NCI-H2196 treated with DMSO at 0.1 percent for 48 hours (cell line): ENCODE measurements around the gene CD63.
"Not testable (repeated sequence)": the region's sequence is repeated elsewhere in the genome, so short reads cannot be mapped to it uniquely, and the experiment has no call there.

Experiments
- DNase-seq: peaks from one replicate; lab custom pipeline; 2025; ENCODE audit not compliant: unreplicated experiment; lab: John Stamatoyannopoulos, UW

Gene CD63, protein sequence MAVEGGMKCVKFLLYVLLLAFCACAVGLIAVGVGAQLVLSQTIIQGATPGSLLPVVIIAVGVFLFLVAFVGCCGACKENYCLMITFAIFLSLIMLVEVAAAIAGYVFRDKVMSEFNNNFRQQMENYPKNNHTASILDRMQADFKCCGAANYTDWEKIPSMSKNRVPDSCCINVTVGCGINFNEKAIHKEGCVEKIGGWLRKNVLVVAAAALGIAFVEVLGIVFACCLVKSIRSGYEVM

DNA sequence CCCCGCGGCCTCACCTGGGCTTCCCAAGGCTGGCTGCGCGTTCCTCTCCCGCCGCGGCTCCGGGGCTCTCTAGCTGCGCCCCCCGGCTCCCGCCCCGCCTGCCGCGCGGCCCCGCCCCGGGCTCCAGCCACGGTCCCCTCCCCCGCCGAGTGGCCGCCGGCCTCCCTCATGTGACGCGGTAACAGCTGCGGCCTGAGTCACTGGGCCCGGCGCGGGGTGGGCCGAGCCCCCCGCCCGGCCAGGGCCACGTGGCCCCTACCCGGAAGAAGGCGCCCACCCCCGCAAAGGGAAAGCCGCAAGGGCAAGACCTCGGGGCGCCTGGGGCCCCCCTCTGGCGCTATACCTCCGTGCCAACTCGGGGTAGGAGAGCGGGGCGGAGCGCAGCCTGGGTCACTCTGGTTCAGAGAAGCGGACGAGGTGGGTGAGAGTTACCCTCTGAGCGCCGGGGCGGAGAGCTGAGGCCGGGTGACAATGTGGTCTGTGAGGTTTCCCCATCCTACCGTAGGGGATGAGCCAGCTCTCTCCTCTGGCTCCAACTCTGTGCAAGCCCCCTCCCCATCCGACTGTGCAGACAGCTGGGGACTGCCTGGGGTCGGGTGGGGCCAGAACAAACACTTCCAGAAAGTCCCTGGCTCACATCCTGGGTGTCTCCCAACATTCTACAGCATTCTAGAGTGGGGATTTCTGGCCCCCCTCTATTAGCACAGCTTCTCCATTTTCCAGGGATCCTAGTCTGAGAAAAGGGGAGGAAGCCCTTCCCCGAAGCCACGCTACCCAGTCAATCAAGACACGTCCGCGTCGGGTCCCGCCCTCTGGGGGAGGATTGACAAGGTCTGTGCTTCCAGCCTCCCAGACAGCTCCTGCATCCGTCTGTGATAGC is at the start of gene CD63:
CD63 (minus strand) TSS at position 71 of the 880 bp plus-strand sequence. CDS start 668 bp downstream, outside the sequence.
- DNase-seq, result peak; percentile 69

DNA sequence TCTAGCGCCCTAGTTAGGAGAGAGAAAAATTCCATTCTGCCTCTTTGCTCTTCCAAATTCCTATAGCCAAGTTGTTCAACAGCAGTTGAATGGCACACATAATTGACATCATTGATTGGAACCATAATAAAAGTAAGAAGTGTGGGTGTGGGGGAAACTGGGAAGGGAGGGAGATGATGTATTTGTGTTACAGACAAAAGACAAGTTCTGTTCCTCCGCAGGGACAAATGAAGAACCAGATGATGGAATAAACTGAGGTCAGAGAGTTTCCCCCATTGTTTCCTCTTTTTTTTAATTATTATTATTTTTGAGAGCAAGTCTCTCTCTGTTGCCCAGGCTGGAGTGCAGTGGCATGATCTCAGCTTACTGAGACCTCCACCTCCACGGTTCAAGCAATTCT is 49.0 kb upstream of the CD63 start:
- no peak for DNase-seq

DNA sequence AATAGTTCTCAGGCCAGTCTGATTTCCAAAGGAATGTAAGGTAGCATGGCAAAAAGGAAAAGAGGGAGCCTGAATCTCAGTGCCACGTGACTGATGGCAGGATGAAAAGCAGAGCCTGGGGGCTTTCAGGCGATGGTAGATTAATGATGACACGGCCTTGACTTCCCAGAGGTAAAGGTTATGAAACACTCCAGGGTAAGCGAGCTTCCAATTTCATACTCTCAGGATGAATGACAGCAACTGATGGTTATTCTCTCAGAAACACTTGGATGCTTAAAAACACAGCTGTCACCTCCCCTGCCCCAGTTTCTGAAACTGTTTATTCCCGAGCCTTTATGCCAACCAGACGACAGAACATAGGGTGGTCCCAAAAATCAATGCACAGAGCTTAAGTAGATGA is 42.9 kb upstream of the CD63 start:
- no peak for DNase-seq

DNA sequence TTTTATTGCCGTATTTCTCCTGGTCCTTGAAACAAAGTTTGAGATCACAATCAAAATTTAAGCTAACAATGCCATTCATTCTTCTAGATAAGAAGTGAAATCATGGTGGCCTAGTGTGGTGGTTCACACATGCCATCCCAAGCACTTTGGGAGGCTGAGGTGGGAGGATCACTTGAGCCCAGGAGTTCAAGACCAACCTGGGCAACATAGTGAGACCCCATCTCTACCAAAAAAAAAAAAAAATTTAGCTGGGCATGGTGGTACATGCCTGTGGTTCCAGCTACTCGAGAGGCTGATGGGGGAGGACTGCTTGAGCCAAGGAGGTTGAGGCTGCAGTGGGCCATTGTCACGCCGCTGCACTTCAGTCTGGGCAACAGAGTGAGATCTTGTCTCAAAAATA is 38.3 kb upstream of the CD63 start:
- DNase-seq, result no peak

DNA sequence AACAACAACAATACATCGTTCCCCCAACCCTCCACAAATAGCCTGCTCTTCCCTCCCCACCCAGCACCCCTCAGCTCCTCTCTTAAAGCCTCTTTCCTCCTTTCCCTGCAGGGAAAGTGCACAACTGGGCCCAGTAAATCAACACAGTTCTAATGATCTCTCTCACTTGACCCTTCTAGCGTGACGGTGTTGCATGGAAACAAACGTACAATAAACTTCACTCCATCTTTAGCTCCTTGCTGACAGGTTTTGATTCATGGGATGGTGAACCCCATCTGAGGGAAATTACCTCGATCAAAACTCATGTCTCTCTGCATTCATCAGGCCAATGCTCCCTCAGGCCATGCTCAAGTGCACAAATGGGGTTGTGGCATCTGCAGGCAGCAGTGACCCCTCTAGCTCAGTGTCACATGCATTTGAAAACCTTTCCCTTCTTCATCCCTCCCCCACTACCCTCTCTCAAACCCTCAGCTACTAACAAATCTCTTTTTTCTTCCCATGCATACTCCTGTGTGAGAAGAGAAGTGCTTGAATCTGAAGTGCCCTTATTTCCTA is 37.0 kb upstream of the CD63 start:
- no peak for DNase-seq

DNA sequence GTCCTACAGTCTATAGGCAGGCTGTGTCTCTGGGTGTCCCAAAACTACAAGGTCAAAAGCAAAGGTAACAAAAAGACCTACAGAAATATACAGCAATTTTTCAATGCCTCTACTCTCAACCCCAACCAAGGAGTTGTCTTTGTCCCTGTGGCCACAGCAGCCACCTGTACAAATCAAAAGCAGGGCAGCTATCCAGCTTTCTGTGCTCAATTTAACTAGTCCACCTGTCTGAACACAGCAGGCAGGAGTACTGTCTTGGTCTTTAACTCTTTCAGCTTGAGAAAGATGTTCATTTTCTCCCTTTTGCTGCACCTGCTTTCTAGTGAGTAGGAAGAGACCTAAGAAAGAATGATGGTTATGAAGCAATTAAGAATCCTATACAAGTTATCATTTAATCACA is 33.8 kb upstream of the CD63 start:
- no peak for DNase-seq

DNA sequence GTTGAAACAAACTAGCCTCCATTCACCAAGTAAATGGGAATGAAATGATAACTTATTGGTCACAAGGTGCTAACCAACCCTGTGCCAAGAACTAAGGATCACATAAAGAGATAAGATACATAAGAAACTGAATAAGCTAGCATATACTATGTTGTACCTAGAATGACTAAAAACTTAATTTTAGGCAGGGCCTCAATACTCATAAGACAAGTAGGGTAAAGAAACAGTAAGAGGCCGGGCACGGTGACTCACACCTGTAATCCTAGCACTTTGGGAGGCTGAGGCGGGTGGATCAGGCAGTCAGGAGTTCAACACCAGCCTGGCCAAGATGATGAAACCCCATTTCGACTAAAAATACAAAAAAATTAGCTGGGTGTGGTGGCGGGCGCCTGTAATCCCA is 31.9 kb upstream of the CD63 start:
- no peak for DNase-seq

DNA sequence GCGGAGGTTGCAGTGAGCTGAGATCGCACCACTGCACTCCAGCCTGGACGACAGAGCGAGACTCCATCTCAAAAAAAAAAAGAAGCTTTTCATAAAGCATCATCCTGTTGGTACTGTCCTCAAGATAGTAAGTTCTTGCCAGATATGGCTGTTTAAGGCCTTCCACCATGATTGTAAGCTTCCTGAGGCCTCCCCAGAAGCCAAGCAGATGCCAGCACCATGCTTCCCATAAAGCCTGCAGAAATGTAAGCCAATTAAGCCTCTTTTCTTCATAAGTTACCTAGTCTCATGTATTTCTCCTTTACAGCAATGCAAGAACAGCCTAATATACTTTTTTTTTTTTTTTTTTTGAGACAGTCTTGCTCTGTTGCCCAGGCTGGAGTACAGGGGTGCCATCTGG is 29.8 kb upstream of the CD63 start:
- DNase-seq, result not testable (repeated sequence)

DNA sequence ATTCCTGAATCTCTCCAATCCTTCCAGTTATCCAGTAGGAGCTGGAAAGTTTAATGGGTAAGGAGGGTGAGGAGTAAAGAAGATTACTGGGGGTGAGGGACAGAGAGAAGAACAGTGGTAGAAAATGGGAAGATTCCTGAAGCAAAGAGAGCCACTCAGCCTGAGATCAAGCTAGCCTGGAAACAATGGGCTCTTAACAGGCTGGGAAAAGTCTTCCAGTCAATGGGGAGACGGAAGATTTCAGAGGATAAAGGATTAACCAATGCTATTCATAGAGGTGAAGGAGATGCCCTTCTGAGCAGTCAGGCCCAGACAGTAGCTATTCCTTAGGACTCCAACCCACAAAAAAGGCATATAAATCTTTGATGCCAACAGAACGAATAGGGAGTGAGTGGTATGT is 28.9 kb upstream of the CD63 start:
- DNase-seq, result no peak

DNA sequence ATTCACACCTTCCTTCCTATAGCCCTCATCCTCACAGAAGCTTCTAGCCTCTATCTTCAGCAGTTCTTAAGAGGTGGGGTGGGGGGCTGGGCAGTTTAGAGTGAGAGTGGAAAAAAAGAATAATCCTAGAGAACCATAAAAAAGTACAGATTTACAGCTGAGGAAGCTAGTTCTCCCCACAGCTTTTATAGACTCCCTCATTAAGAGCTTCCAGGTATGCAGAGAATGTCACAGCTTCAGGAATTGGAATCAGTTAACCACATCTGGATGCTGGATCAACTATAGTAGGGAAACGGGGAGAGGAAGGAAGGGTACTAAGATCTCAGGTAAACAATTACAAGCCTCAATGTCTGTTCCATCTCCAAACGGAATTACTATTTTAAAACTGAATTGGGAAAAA is 26.4 kb upstream of the CD63 start:
- DNase-seq, result no peak

DNA sequence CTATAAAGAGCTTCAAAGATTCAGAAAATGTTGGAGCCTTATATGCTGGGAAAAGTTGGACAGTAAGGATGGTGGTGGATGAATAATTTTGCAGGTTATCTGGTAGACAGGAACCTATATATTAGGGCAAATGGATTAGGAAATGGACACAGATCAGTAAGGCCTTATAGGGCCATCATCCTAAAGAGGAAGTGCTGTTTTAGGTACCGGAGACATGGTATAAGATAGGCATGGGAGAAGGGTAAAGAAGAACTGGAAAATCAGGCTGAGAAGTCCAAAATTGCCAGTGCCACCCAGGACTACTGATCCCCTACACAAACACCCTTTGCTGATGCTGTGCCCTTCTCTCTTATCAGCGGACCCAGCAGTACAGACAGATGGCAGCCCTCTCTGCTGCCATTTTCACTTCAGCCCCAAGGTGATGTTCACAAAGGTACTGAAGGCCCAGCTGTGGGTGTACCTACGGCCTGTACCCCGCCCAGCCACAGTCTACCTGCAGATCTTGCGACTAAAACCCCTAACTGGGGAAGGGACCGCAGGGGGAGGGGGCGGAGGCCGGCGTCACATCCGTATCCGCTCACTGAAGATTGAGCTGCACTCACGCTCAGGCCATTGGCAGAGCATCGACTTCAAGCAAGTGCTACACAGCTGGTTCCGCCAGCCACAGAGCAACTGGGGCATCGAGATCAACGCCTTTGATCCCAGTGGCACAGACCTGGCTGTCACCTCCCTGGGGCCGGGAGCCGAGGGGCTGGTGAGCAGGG is 19.6 kb upstream of the CD63 start:
- DNase-seq, result no peak

DNA sequence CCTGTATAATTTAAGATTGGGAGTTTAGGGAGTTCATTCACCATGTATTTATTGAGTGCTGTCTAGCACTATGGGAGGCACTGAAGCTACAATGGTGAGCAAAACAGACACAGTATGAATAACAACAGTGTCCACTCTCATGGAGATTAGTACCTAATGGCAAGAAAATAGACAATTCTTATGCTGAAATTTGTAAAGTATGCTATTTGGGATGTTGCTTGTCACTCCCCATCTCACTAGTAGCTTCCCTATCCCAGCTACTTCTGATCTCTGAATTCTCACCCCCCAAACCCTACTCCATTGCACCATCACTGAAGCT is 18.1 kb upstream of the CD63 start:
- DNase-seq, result no peak

DNA sequence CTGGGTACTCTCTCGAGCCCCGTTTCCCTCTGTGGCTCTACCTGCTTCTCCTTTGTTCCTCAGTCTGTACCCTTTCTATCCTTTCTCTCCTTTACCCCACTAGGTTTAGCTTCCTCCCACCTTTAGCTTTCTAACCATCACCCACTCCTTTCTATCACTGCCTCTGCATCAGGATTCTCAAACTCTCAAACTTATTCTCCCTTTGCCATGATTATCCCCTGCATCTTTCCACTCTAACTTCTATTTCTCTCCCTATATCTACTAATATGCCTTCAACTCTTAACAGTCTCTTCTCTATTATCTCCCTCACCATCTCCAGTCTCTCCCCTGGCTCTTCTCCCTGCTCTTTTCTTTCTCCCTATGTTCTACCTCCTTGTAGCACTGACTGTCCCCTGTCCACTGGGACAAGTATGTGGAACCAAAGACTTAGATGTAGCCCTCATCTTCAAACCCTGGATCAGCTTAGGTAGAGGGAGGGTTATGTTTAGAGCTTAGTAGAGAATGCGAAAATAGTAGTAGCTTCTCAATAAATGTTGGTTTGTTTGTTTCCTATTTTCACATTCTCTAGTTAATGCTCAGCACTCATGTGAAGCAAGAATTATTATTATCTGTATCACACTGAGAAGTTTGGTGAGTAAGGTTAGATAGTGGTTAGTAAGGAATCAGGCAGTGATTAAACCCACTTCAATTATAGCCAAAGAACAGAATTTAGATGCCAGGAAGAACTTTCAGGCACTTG is 17.5 kb upstream of the CD63 start:
- DNase-seq, result no peak

DNA sequence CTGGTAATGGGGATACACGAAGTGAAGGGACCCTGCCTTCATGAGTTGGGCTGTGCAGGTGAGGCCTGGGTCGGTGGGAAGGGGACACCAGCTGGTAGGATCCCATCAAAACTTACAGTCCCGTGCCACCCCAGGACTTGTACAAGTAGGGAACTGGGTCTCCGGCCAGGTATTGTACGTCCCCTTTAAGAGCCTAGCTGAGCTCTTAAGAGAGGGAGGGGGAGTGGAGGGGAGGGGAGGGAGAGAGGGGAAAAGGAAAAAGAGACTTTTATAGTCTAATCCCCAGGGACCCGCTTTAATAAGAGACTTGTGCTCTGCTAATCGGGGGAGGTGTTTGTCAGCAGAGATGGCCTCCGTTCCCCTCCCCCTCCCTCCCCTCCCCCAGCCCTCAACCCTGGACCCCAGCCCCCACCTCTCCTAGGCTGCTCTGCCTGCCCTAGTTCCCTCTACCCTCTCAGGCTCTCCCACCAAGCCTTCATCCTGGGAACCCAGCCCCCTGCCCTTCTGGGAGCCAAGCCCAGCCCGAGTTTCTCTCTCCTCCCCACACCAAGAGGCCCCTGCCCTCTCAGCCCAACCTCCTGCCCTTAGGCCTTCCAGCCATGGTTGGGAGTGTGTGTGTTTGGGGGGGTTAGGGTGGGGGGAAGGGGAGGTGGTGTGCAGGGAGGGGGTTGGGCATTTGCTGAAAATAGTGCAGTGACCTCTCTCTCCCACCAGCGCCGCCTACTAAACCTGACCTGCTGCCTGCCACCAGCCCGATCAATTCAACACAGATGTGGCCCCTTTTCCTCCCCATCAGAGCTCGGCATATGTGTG is 16.8 kb upstream of the CD63 start:
- no peak for DNase-seq

DNA sequence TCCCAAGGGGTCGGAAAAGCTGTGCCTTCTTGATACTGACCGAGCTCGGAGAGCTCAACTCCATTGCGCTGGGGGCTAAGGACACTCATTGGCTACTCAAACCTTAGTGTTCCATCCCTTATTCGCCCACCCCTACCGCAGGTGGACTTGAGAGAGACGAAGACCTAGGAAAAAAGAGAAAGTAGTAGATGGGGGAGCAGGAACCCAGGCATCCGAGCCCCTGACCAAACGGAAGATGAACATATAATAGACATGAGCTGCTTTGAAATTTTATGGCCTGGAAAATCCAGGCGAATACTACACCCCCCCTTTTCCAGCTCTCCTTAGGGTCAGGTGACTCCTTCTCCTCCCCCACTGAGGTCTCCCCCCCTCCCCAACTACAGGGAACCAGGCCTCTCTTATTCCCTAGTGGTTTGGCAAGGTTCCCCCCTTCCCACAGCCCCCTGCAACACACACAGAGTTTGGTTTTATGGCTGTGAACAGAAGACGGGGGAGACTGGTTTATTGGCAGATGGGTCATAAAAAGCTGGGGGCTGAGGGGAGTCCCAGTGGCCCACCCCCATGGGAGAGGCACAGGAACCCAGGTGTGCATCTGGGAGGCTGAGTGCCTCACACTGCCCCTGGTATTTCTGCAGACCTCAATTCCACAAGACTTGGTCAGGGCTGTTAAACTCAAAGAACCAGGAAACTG is 15.7 kb upstream of the CD63 start:
- DNase-seq, result no peak

DNA sequence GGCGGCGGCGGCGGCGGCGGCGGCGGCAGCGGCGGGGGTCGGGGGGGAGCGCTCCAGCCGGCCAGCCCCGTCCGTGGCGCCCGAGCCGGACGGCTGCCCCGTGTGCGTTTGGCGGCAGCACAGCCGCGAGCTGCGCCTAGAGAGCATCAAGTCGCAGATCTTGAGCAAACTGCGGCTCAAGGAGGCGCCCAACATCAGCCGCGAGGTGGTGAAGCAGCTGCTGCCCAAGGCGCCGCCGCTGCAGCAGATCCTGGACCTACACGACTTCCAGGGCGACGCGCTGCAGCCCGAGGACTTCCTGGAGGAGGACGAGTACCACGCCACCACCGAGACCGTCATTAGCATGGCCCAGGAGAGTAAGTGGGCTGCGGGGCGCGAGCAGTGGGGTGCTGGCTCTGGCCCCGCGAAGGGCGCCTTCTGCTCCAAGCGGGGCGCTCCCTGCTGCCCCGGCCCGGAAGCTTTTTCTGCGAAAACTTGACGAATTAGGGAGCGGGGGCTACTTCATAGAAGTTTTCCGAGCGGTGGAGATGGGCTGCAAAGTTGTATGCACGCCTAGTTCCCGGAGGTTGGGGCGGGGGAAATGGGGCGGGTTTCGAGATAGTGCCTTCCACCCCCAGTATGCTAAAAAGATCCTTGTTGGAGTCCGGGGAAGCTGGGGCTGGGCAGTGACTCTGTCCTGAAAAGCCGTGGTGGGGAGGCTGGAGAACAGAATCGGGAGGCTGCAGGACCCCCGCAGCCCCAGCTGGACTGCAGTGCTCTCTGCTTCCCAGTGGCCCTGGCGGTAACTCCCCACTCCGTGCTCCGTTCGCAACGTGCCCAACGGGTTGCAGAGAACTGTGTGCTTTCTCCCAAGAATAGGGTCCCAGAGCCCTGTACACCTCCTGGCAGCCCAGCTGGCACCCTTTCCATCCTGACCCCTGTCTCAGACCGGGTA is 14.9 kb upstream of the CD63 start:
- peak; percentile 19 for DNase-seq

DNA sequence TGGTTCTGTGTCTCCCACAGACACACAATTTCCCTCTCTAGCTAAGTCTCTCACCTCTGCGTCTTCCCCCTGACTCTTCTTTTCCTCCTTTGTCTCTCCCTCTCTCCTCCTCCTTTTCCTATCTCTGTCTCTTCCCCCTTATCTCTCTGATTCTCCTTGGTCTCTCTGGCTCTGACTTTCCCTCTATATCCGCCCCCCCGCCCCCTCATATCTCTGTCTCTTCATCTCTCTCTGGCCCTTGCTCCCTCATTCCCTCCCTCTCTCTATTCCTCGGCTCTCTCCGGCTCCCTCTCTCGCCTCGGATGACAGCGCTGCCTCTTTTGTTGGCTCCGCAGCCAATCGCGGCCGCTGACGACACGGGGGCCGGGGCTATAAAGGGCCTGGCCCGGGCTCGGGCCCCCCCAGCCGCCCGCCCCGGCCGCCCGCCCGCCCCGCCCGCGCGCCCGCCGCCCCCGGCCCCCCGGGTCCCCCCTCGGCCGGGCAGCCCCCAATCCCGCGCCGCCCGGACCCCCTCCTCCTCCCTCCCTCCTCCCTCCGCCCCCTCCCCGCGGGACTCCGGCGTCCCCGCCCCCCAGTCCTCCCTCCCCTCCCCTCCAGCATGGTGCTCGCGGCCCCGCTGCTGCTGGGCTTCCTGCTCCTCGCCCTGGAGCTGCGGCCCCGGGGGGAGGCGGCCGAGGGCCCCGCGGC is 14.1 kb upstream of the CD63 start, which contains the start of gene GDF11:
GDF11 (plus strand) TSS at position 404 of the 687 bp plus-strand sequence; CDS start at position 599, 195 bp downstream.
- DNase-seq, result peak; percentile 59
